ENCODE results near the gene JADE1. TPM values are rescaled to one million over a fixed set of nuclear protein-coding genes. Genes with fewer than 3 reads are reported as not detected.

Gene JADE1
- total and polyA plus RNA-seq, 2 of the 13 experiments (the other 11 are each of a cell fraction or from before 2014, with no cell fraction given) = 5.4 to 19.3 TPM

- no peak for TF ChIP-seq ZBTB43 (CRISPR knock-in tag; conservative IDR thresholded peaks at IDR 0.05)
- TF ChIP-seq GABPA (IDR thresholded peaks at IDR 0.05; ENCODE audit: low read depth, low read length) = no peak
- TF ChIP-seq GABPA (CRISPR knock-in tag; IDR thresholded peaks at IDR 0.05; ENCODE audit: low read depth) = no peak
- no peak for TF ChIP-seq MED1 (CRISPR knock-in tag; IDR thresholded peaks at IDR 0.05)
Observed at GRCh38 chr4:128813965-128814364, 4.5 kb downstream of the JADE1 start (continued).

- H4K20me1 ChIP-seq (ENCODE audit: insufficient read depth, low read length) = peaks cover 11% of the 10 kb centered on the region; the same call in 1 of the 2 replicates
- ATAC-seq = no peak
- no peaks in the 10 kb centered on the region for H3K9me3 ChIP-seq (ENCODE audit: low read length)
- TF ChIP-seq ZNF33B (CRISPR knock-in tag; IDR thresholded peaks at IDR 0.05) (no peak), ZNF512B (CRISPR knock-in tag; IDR thresholded peaks at IDR 0.05; ENCODE audit: borderline replicate concordance) (no peak), FOXA1 (IDR thresholded peaks at IDR 0.05) (no peak), FOXA1 (CRISPR knock-in tag; IDR thresholded peaks at IDR 0.05) (no peak), KLF16 (CRISPR knock-in tag; IDR thresholded peaks at IDR 0.05) (no peak), HNF1A (IDR thresholded peaks at IDR 0.05; ENCODE audit: low read depth) (no peak), HNF1A (CRISPR knock-in tag; IDR thresholded peaks at IDR 0.05; ENCODE audit: borderline replicate concordance) (no peak)
- H3K4me2 ChIP-seq (ENCODE audit: low read depth, low read length) = no peak overlapping the region
- H3K27me3 ChIP-seq (ENCODE audit: control insufficient read depth in 1 of 2, insufficient read depth in 2 of 2, low read length in 2 of 2) = no peaks in the 10 kb centered on the region
- peaks cover 54% of the 10 kb centered on the region for H3K4me1 ChIP-seq (ENCODE audit: insufficient read depth, low read length)
- no peak for DNase-seq (ENCODE audit: low spot score)
- BruUV-seq (replicated peaks) = no TSS peak
- CTCF ChIA-PET (ENCODE audit: low intra/inter-chr PET ratio, low total read pairs) = no interaction called here
- FAIRE-seq = no peak
- no peak overlapping the region for H2AFZ ChIP-seq (ENCODE audit: low read length)
- POLR2A ChIA-PET = no interaction called here
- 100% methylated on average over 4 of the region's 4 CpGs for WGBS (ENCODE audit: low lambda C conversion rate)
- in situ Hi-C loops (cut with HindIII; ENCODE audit: extremely low pct_ligation_motif_present, low pct_unique_long_range_greater_than_20kb) (loop anchor here (25.0 kb wide), 1 partner anchor 256 kb away; no protein-coding TSS in a partner anchor), intact Hi-C loops (cut with micrococcal nuclease; ENCODE audit: unreplicated experiment) (no loop called here)
- H3K9ac ChIP-seq (ENCODE audit: insufficient read depth, low read depth, low read length) = no peak overlapping the region
- H3K27ac ChIP-seq (ENCODE audit: extremely low read length, insufficient read depth, low read length) = no peak overlapping the region
- H3K36me3 ChIP-seq (replicated peaks in 1 of 2; ENCODE audit: control insufficient read depth in 1 of 2, insufficient read depth in 2 of 2, low read length in 2 of 2) = no peaks in the 10 kb centered on the region
- H3K4me3 ChIP-seq (replicated peaks in 1 of 3; ENCODE audit: insufficient read depth in 1 of 3, low read depth in 2 of 3, low read length in 3 of 3) = no peak overlapping the region
- H3K79me2 ChIP-seq (ENCODE audit: insufficient read depth, low read length) = peaks cover 93% of the 10 kb centered on the region
Observed at GRCh38 chr4:128818442-128818841, 8.9 kb downstream of the JADE1 start.
